ENCODE data around the gene UHRF1.

Gene UHRF1

GRCh38 chr19:4977299-4978174 lies 68.2 kb downstream of the UHRF1 start:
- CTCF ChIA-PET = interaction anchor here (0.6 to 1.7 kb wide), 3 partner anchors 24 to 168 kb away, joined by 3 to 6 read pairs (median 3); no protein-coding TSS in a partner anchor
- TF ChIP-seq, protein P1, sequence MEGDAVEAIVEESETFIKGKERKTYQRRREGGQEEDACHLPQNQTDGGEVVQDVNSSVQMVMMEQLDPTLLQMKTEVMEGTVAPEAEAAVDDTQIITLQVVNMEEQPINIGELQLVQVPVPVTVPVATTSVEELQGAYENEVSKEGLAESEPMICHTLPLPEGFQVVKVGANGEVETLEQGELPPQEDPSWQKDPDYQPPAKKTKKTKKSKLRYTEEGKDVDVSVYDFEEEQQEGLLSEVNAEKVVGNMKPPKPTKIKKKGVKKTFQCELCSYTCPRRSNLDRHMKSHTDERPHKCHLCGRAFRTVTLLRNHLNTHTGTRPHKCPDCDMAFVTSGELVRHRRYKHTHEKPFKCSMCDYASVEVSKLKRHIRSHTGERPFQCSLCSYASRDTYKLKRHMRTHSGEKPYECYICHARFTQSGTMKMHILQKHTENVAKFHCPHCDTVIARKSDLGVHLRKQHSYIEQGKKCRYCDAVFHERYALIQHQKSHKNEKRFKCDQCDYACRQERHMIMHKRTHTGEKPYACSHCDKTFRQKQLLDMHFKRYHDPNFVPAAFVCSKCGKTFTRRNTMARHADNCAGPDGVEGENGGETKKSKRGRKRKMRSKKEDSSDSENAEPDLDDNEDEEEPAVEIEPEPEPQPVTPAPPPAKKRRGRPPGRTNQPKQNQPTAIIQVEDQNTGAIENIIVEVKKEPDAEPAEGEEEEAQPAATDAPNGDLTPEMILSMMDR (IDR thresholded peaks at IDR 0.05; ENCODE audit: insufficient read depth, low read length, missing control alignments) = no peak
- H3K4me3 ChIP-seq (ENCODE audit: low read depth, low read length) = no peak overlapping the region
- peak; percentile 60 for DNase-seq (ENCODE audit: low read depth, low spot score)
- POLR2A ChIA-PET = interaction anchor here (1.6 kb wide), 1 partner anchor 9 kb away, joined by 4 read pairs; the partner anchor contains the start of gene KDM4B

DNA sequence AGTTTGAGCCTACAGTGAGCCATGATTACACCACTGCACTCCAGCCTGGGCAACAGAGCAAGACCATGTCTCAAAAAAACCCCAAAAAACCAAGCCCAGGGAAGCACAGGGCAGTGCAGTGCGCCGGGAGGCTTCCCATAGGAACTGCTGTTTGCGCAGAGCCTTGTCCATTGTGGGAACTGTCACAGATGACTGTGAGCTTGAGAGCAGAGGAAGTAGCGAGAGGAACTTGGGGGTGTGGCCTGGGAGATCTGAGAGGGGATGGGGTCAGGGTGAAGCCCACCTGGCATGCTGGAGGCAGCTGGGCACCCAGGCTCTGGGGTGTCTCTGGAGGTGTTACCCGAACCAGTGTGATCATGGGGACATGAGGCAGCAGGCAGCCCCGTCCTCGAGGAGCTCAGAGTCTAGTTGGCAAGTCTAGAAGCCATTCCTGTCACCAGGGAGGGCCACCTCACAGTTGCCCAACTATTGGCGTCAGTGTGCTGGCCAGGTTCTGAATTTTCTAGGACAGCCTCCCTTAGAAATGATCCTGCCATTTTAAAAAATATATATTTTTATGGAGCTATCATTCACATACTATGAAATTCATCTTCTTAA lies 70.0 kb downstream of the UHRF1 start:
- ChIA-PET POLR2A (interaction anchor here (0.6 kb wide), 1 partner anchor 108 kb away, joined by 3 read pairs; no protein-coding TSS in a partner anchor), CTCF (interaction anchor here (0.9 to 2.7 kb wide), 7 partner anchors 9 to 169 kb away, joined by 3 to 15 read pairs (median 6); no protein-coding TSS in a partner anchor)
- TF ChIP-seq, protein P1 (IDR thresholded peaks at IDR 0.05; ENCODE audit: insufficient read depth, low read length, missing control alignments) = no peak
- H3K4me3 ChIP-seq (ENCODE audit: low read depth, low read length) = no peak overlapping the region
- DNase-seq (ENCODE audit: low read depth, low spot score) = no peak

DNA sequence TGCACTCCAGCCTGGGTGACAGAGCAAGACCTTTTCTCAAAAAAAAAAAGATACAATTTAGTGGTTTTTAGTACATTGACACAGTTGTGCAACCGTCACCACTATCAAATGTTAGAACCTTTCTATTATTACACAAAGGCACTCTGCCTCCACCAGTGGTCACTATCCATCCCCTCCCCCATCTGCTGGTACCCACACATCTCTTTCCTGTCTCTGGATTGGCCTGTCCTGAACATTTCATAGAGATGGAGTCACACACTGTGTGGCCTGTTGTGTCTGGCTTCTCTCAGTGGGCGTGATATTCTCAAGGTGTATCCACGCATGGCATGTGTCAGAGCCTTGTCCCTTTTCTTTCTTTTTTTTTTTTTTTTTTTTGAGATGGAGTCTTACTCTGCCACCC lies 70.8 kb downstream of the UHRF1 start:
- H3K4me3 ChIP-seq (ENCODE audit: low read depth, low read length) = no peak overlapping the region
- CTCF ChIA-PET = interaction anchor here (0.9 to 2.7 kb wide), 6 partner anchors 8 to 170 kb away, joined by 3 to 15 read pairs (median 8); no protein-coding TSS in a partner anchor
- POLR2A ChIA-PET = no interaction called here
- TF ChIP-seq, protein P1 (IDR thresholded peaks at IDR 0.05; ENCODE audit: insufficient read depth, low read length, missing control alignments) = no peak
- no peak for DNase-seq (ENCODE audit: low read depth, low spot score)

DNA sequence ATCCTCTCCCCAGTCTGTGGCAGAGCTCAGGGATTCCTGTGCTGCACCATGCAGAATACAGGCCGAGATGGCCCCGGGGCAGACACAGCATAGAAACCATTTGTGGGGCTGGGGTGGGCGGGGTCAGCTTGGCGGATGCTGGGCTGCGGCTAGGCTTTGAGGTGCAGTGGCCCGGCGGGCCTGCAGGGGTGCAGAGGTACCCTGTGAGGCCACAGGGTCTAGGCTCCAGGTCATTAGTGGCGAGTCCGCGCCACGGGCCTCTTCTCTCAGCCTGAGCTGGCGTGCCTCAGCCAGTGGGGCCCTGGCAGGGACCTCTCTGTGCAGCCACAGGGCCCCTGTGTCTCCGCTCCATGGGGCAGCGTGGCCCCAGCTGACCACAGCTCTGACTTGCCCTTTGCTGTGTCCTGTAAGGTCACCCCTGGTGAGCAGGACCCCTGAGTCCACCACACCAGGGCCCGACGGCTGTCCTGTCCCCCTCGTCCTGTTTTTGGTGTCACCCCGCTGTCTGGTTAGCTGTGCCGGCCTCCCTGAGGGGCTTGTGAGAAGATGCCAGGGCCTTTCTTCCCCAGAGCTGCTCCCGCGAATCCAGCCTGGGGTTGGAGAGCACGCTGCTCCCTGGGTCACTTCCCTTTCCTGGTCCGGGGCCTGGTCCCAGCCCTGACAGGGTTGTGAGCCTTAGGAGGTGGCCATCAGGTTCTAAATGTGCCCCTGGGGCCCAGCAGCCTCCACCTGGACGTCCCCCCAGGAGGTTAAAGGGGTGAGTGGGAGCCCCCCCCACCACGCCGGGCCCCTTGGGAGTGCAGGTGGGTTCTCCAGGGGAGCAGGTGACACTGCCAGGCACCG lies 71.8 kb downstream of the UHRF1 start:
- ChIA-PET POLR2A (no interaction called here), CTCF (interaction anchor here (0.7 to 2.7 kb wide), 3 partner anchors 9 to 171 kb away, joined by 3 to 15 read pairs (median 10); no protein-coding TSS in a partner anchor)
- TF ChIP-seq, protein P1 (IDR thresholded peaks at IDR 0.05; ENCODE audit: insufficient read depth, low read length, missing control alignments) = no peak
- DNase-seq (ENCODE audit: low read depth, low spot score) = no peak
- H3K4me3 ChIP-seq (ENCODE audit: low read depth, low read length) = no peak overlapping the region

DNA sequence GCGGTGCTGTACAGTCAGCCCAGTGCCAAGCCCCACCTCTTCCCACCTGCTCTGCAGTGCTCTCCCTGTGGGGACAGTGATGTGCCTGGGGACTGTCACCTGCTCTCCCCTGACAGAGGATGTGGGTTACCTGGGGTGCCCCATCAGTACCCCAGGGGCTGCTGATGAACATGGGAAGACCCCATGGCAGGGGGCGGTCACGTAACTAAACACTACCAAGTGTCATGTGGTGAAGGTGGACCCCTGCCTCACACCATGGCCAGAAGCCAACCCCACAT lies 72.3 kb downstream of the UHRF1 start:
- no peak overlapping the region for H3K4me3 ChIP-seq (ENCODE audit: low read depth, low read length)
- no peak for DNase-seq (ENCODE audit: low read depth, low spot score)
- TF ChIP-seq, protein P1 (IDR thresholded peaks at IDR 0.05; ENCODE audit: insufficient read depth, low read length, missing control alignments) = no peak
- CTCF ChIA-PET = interaction anchor here (0.7 kb wide), 1 partner anchor 10 kb away, joined by 3 read pairs; no protein-coding TSS in a partner anchor
- POLR2A ChIA-PET = no interaction called here

Data from AG04449 (cell line).